Caco-2 (cell line): Measurements from ENCODE around the gene ABCG4. TPM values are rescaled to one million over a fixed set of nuclear protein-coding genes. Genes with fewer than 3 reads are reported as not detected.
"Not testable (repeated sequence)": the region's sequence is repeated elsewhere in the genome, so short reads cannot be mapped to it uniquely, and the experiment has no call there.

ENCODE experiments used
- BruUV-seq: library from RNA; stranded (reverse); fragments of 400-500 nt; replicated peaks from 2 replicates; lab custom pipeline; 2021; lab: Mats Ljungman, UMichigan
- CTCF ChIA-PET: fragments of 300-600 bp; sonication (Branson Sonifier 250); formaldehyde crosslinking; loops from one replicate; lab custom pipeline; 2022; ENCODE audit warnings: antibody characterized with exemption; lab: Charles Lee
- POLR2A ChIA-PET: fragments of 300-600 bp; sonication (Branson Sonifier 250); formaldehyde crosslinking; loops from one replicate; lab custom pipeline; 2022; ENCODE audit warnings: antibody characterized with exemption; lab: Charles Lee
- DNase-seq, 2 experiments: peaks; one replicate each; pipeline versions ENCODE4 v3.0.0 to v3.0.0-alpha.2; 2020 to 2022
- H3K27me3 ChIP-seq: replicated peaks from 2 replicates; pipeline ENCODE4 v1.6.0; 2011; ENCODE audit warnings: low read length; ENCODE audit not compliant: control insufficient read depth, insufficient read depth
- H3K36me3 ChIP-seq: 2 replicates; pipeline ENCODE4 v1.5.1; 2011; ENCODE audit warnings: low read length; ENCODE audit not compliant: control insufficient read depth, insufficient read depth
- H3K4me1 ChIP-seq: fragments of 250-450 bp; sonication (Bioruptor Pico); 2 replicates; pipeline ENCODE4 v1.5.1; 2020; ENCODE audit warnings: mild to moderate bottlenecking
- H3K4me3 ChIP-seq: 2 replicates; pipeline ENCODE4 v1.5.1; 2011; ENCODE audit warnings: low read depth, mild to moderate bottlenecking, control low read depth, low read length
- H3K9me3 ChIP-seq: fragments of 250-450 bp; sonication (Bioruptor Pico); 2 replicates; pipeline ENCODE4 v1.5.1; 2020; ENCODE audit warnings: mild to moderate bottlenecking, moderate library complexity
- H3K27ac Mint-ChIP-seq: one replicate; pipeline ENCODE4 v1.8.0; 2022; ENCODE audit warnings: mixed read lengths; ENCODE audit not compliant: unreplicated experiment
- H3K27me3 Mint-ChIP-seq: one replicate; pipeline ENCODE4 v1.8.0; 2022; ENCODE audit warnings: mixed read lengths; ENCODE audit not compliant: insufficient read depth, unreplicated experiment
- H3K36me3 Mint-ChIP-seq: one replicate; pipeline ENCODE4 v1.8.0; 2022; ENCODE audit warnings: mild to moderate bottlenecking, mixed read lengths; ENCODE audit not compliant: insufficient read depth, unreplicated experiment
- H3K4me1 Mint-ChIP-seq: one replicate; pipeline ENCODE4 v1.8.0; 2022; ENCODE audit warnings: low read depth, mixed read lengths; ENCODE audit not compliant: unreplicated experiment
- H3K4me3 Mint-ChIP-seq: one replicate; pipeline ENCODE4 v1.8.0; 2022; ENCODE audit warnings: mild to moderate bottlenecking, moderate library complexity, mixed read lengths; ENCODE audit not compliant: unreplicated experiment
- H3K9me3 Mint-ChIP-seq: one replicate; pipeline ENCODE4 v1.8.0; 2022; ENCODE audit warnings: mixed read lengths; ENCODE audit not compliant: unreplicated experiment
- CTCF ChIP-seq, 2 experiments: fragments of 200-600 bp in 1 of 2; IDR thresholded peaks; 1 replicate in 1 of 2; 2 replicates in 1 of 2; pipeline versions ENCODE4 v1.5.1 to v1.8.0; 2011 to 2022; ENCODE audit warnings: antibody characterized with exemption in 1 of 2, control low read depth in 1 of 2, inconsistent platforms in 1 of 2, low read depth in 1 of 2, low read length in 1 of 2, mild to moderate bottlenecking in 1 of 2, moderate library complexity in 1 of 2; ENCODE audit not compliant: insufficient read depth in 1 of 2, severe bottlenecking in 1 of 2, unreplicated experiment in 1 of 2
- intact Hi-C: fragments of 100-400 bp; cut with micrococcal nuclease; formaldehyde crosslinking; loops from one replicate; pipeline ENCODE4 v1.10.0; 2022; ENCODE audit not compliant: unreplicated experiment
- total RNA-seq: library from RNA; stranded (reverse); gene quantifications from 2 replicates; pipeline ENCODE4 v1.2.3, GENCODE V29; 2022

The ABCG4 gene
- total RNA-seq, 1 experiment from 2014 or later: 0.18 TPM

DNA sequence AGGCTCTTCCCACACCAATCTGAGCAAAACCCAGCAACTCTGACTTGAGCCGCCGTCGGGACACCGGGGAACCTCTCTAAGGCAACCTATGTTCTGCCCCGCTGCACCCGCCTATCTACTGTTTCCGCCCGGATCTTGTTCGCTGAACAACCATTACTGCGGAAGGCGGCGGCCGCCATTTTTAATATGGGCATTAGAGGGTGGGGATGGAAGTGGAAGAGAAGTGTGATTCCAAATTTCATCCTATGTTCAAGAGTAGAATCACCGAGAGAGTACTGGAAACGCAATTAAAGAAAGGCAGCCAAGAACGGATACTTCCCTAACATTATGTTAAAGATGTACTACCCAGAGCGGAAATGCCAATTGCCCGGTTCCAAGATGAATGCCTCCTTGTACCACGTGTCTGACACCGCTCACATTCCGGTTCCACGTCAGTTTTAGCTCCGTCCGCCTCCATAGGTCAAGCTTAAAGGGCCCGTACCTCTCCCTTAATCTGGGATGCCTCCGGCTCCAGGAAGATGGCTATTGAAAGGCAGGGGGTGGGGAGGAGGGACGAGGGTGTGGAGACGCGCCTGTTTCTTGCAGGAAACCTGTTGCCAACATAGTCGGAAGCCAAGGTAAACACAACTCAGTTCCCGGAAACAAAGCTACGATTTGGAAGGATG lies 47.0 kb upstream of the ABCG4 start, which contains the start of gene DPAGT1:
DPAGT1 (minus strand) TSS at position 95 of the 665 bp plus-strand sequence. CDS start 198 bp downstream, outside the sequence.
- POLR2A ChIA-PET: interaction anchor here (0.5 to 2.3 kb wide), 27 partner anchors 8 to 1451 kb away, joined by 3 to 71 read pairs (median 5); partner anchors contain the start of genes BCL9L, CBL, CENATAC and HINFP
- Mint-ChIP-seq H3K27me3 (no peaks in the 10 kb centered on the region), H3K36me3 (peaks cover 56% of the 10 kb centered on the region)

GRCh38 chr11:119103161-119103664 lies 45.6 kb upstream of the ABCG4 start:
- peaks cover 56% of the 10 kb centered on the region for H3K36me3 Mint-ChIP-seq
- BruUV-seq, DNase-seq, H3K27me3 ChIP-seq, H3K9me3 Mint-ChIP-seq, H3K9me3 ChIP-seq, H3K27me3 Mint-ChIP-seq, intact Hi-C loops, H3K36me3 ChIP-seq: not testable (repeated sequence)
- H3K4me3 Mint-ChIP-seq: peak overlapping the region; percentile 85
- H3K4me1 ChIP-seq: peaks cover 27% of the 10 kb centered on the region
- ChIA-PET POLR2A (interaction anchor here (0.6 to 2.3 kb wide), 10 partner anchors 9 to 148 kb away, joined by 3 to 71 read pairs (median 9); partner anchors contain the start of genes HINFP, HMBS, RPS25 and VPS11), CTCF (interaction anchor here (0.6 to 1.8 kb wide), 11 partner anchors 18 to 286 kb away, joined by 3 to 27 read pairs (median 6); partner anchors contain the start of genes HINFP and VPS11)
- peak overlapping the region; percentile 43 for H3K4me3 ChIP-seq
- H3K4me1 Mint-ChIP-seq: peaks cover 30% of the 10 kb centered on the region
- H3K27ac Mint-ChIP-seq: peak overlapping the region; percentile 98

More for the DNA sequence above, 47.0 kb upstream of the ABCG4 start, which contains the start of gene DPAGT1:
- H3K4me1 ChIP-seq: peaks cover 24% of the 10 kb centered on the region
- DNase-seq: peak; percentile 97 to 99
- BruUV-seq: no TSS peak
- no peaks in the 10 kb centered on the region for H3K9me3 ChIP-seq
- intact Hi-C loops: loop anchor here (1.0 kb wide), 2 partner anchors 19 to 95 kb away; partner anchors contain the start of gene HINFP
- H3K27ac Mint-ChIP-seq: peak within 1 kb of the TSS; percentile 98
- TF ChIP-seq CTCF (IDR thresholded peaks at IDR 0.05; ENCODE audit: insufficient read depth in 1 of 2, low read depth in 1 of 2, low read length in 1 of 2, severe bottlenecking in 1 of 2, unreplicated experiment in 1 of 2): peak in 1 of 2 experiments; percentile 8
- H3K27me3 ChIP-seq: no peaks in the 10 kb centered on the region
- H3K4me3 Mint-ChIP-seq: peak within 1 kb of the TSS; percentile 85
- no peaks in the 10 kb centered on the region for H3K9me3 Mint-ChIP-seq
- H3K36me3 ChIP-seq: peaks cover 3% of the 10 kb centered on the region; the same call in 1 of the 2 replicates
- H3K4me3 ChIP-seq: peak within 1 kb of the TSS; percentile 43
- peaks cover 29% of the 10 kb centered on the region for H3K4me1 Mint-ChIP-seq
- CTCF ChIA-PET: interaction anchor here (0.6 to 1.8 kb wide), 27 partner anchors 14 to 683 kb away, joined by 3 to 27 read pairs (median 4); partner anchors contain the start of genes CBL, HINFP, HMBS and NHERF4

GRCh38 chr11:119103793-119104192 lies 45.1 kb upstream of the ABCG4 start:
- CTCF ChIA-PET: no interaction called here
- BruUV-seq: no TSS peak
- Histone ChIP-seq H3K36me3 (no peaks in the 10 kb centered on the region), H3K9me3 (no peaks in the 10 kb centered on the region), H3K4me1 (peaks cover 33% of the 10 kb centered on the region), H3K27me3 (no peaks in the 10 kb centered on the region), H3K4me3 (no peak overlapping the region)
- Mint-ChIP-seq H3K4me1 (peaks cover 36% of the 10 kb centered on the region), H3K27me3 (no peaks in the 10 kb centered on the region), H3K27ac (peak overlapping the region; percentile 98), H3K9me3 (no peaks in the 10 kb centered on the region), H3K36me3 (peaks cover 58% of the 10 kb centered on the region), H3K4me3 (peak overlapping the region; percentile 19)
- POLR2A ChIA-PET: interaction anchor here (1.0 kb wide), 1 partner anchor 19 kb away, joined by 5 read pairs; the partner anchor contains the start of gene HMBS
- no peak for DNase-seq
- intact Hi-C loops: no loop called here
- no peak for TF ChIP-seq CTCF (IDR thresholded peaks at IDR 0.05; ENCODE audit: insufficient read depth in 1 of 2, low read depth in 1 of 2, low read length in 1 of 2, severe bottlenecking in 1 of 2, unreplicated experiment in 1 of 2)
